Measurements from ENCODE around the gene RNF220. TPM values are rescaled to one million over a fixed set of nuclear protein-coding genes. Genes with fewer than 3 reads are reported as not detected.

RNF220 gene
- total and polyA plus RNA-seq, 2 experiments from 2014 or later: 77.2 to 117 TPM

DNA sequence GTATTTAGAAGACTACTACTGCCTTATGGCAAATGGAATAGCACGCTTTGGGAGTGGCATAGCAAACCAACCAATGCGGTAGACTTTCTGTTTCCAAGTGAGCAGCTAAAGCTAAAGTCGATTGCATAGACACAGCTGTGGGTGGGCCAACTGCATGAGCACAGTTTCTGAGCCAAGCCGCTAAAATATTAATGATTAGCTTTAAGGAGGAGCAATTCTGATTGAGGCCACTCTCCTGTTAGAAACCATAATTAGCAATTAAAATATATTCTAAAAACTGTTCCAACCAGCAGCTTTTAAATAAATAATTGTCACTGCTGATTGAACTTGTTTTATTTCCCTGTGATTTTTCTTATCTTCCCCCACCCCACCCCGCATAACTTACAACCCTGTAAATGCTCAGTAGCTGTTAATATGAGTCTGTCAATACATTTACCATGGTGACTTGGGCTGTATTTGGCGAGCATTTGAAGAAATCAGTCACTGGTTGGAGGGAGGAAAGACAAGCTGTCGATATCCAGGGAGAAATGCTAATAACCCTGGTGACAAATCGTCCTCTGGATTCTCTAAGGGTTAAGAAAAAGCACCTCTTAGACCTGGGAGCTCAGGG lies 32.2 kb downstream of the RNF220 start:
- peaks cover 14% of the 10 kb centered on the region for H3K27me3 ChIP-seq
- H4K20me1 ChIP-seq (ENCODE audit: insufficient read depth, poor library complexity, severe bottlenecking): no peaks in the 10 kb centered on the region
- no peaks in the 10 kb centered on the region for H3K36me3 ChIP-seq (replicated peaks; ENCODE audit: insufficient read depth, low read depth)
- 63% methylated on average over 8 of the region's 8 CpGs for WGBS (ENCODE audit: low lambda C conversion rate, missing lambda C conversion rate)
- H3K9me2 ChIP-seq (replicated peaks; ENCODE audit: insufficient read depth): no peaks in the 10 kb centered on the region
- H3K4me1 ChIP-seq (ENCODE audit: insufficient read depth): no peaks in the 10 kb centered on the region
- TF ChIP-seq EZH2phosphoT487 (IDR thresholded peaks at IDR 0.05; ENCODE audit: low read depth, severe bottlenecking, unreplicated experiment) (no peak), EZH2 (IDR thresholded peaks at IDR 0.05; ENCODE audit: borderline replicate concordance) (no peak)
- TF ChIP-seq, protein P1, sequence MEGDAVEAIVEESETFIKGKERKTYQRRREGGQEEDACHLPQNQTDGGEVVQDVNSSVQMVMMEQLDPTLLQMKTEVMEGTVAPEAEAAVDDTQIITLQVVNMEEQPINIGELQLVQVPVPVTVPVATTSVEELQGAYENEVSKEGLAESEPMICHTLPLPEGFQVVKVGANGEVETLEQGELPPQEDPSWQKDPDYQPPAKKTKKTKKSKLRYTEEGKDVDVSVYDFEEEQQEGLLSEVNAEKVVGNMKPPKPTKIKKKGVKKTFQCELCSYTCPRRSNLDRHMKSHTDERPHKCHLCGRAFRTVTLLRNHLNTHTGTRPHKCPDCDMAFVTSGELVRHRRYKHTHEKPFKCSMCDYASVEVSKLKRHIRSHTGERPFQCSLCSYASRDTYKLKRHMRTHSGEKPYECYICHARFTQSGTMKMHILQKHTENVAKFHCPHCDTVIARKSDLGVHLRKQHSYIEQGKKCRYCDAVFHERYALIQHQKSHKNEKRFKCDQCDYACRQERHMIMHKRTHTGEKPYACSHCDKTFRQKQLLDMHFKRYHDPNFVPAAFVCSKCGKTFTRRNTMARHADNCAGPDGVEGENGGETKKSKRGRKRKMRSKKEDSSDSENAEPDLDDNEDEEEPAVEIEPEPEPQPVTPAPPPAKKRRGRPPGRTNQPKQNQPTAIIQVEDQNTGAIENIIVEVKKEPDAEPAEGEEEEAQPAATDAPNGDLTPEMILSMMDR (IDR thresholded peaks at IDR 0.05; ENCODE audit: poor library complexity): no peak
- no peaks in the 10 kb centered on the region for H3K9me3 ChIP-seq (ENCODE audit: low read depth)
- no peak for DNase-seq (ENCODE audit: low spot score)
- no peak overlapping the region for H3K4me3 ChIP-seq
- H3K79me2 ChIP-seq: no peaks in the 10 kb centered on the region
- H3K27ac ChIP-seq: no peak overlapping the region
- H3K4me2 ChIP-seq: no peak overlapping the region
- no peak overlapping the region for H2AFZ ChIP-seq

DNA sequence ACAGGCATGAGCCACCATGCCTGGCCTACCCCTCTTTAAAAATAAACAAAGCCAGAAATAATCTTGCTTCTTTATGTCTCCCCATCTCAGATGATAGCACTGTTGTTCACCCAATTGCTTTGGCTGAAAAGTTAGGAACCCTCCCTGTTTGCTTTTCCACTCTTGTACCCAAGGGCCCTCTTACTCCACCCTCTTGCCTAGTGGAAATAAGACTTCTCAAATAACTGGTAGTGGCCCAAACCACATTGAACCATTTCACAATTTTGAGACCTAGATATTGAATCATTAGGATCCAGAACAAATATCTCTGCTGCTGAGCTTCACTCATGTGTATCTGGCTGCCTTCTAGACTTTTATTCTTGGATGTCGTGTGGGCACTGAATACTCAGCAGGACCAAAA lies 37.7 kb downstream of the RNF220 start:
- H3K4me2 ChIP-seq: no peak overlapping the region
- WGBS (ENCODE audit: low lambda C conversion rate, missing lambda C conversion rate): 88% methylated on average over 1 of the region's 1 CpG
- H2AFZ ChIP-seq: no peak overlapping the region
- H3K9me2 ChIP-seq (replicated peaks; ENCODE audit: insufficient read depth): no peaks in the 10 kb centered on the region
- no peak for DNase-seq (ENCODE audit: low spot score)
- H4K20me1 ChIP-seq (ENCODE audit: insufficient read depth, poor library complexity, severe bottlenecking): no peaks in the 10 kb centered on the region
- H3K79me2 ChIP-seq: no peaks in the 10 kb centered on the region
- H3K36me3 ChIP-seq (replicated peaks; ENCODE audit: insufficient read depth, low read depth): no peaks in the 10 kb centered on the region
- no peaks in the 10 kb centered on the region for H3K9me3 ChIP-seq (ENCODE audit: low read depth)
- no peaks in the 10 kb centered on the region for H3K4me1 ChIP-seq (ENCODE audit: insufficient read depth)
- no peak overlapping the region for H3K27ac ChIP-seq
- peaks cover 19% of the 10 kb centered on the region for H3K27me3 ChIP-seq
- TF ChIP-seq EZH2 (IDR thresholded peaks at IDR 0.05; ENCODE audit: borderline replicate concordance) (no peak), EZH2phosphoT487 (IDR thresholded peaks at IDR 0.05; ENCODE audit: low read depth, severe bottlenecking, unreplicated experiment) (no peak)
- TF ChIP-seq, protein P1 (IDR thresholded peaks at IDR 0.05; ENCODE audit: poor library complexity): no peak
- H3K4me3 ChIP-seq: no peak overlapping the region

DNA sequence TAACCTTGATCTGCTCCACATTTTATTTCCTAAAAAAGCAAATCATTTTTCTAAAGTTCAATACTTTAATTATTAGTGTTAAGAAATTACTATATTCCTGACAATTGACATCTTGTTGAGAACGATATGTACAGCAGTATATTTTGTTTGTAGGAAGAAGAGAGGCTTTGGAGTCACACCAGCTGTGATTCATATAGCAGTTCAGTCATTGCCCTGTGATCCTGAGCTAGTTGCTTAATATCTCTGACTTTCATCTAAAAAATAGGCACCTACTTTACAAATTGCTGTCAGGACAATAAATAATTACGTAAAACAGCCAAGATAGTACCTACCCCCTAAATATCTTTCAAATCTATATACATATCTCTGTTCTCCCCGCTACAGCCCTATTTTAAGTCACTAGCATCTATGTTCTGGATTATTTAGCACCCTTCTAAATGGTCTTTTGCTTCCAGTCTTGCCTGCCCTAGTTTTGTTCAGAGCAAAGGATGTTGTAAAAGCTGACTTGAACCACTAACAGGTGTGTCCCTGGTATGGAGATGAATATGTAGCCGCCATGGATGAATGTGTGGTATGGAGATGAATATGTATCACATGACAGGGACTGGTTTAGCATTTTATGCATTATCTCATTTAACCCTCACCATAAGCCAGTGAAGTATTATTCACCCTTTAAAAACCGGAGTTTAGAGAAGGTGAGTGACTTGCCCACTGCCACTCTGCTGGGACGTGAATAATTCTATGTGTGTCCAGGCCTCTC lies 42.2 kb downstream of the RNF220 start:
- H3K79me2 ChIP-seq: no peaks in the 10 kb centered on the region
- H3K9me3 ChIP-seq (ENCODE audit: low read depth): no peaks in the 10 kb centered on the region
- H2AFZ ChIP-seq: no peak overlapping the region
- peaks cover 5% of the 10 kb centered on the region for H3K27me3 ChIP-seq
- no peaks in the 10 kb centered on the region for H3K4me1 ChIP-seq (ENCODE audit: insufficient read depth)
- no peaks in the 10 kb centered on the region for H4K20me1 ChIP-seq (ENCODE audit: insufficient read depth, poor library complexity, severe bottlenecking)
- H3K27ac ChIP-seq: no peak overlapping the region
- no peaks in the 10 kb centered on the region for H3K9me2 ChIP-seq (replicated peaks; ENCODE audit: insufficient read depth)
- no peaks in the 10 kb centered on the region for H3K36me3 ChIP-seq (replicated peaks; ENCODE audit: insufficient read depth, low read depth)
- no peak overlapping the region for H3K4me2 ChIP-seq
- 91% methylated on average over 6 of the region's 6 CpGs for WGBS (ENCODE audit: low lambda C conversion rate, missing lambda C conversion rate)
- no peak for DNase-seq (ENCODE audit: low spot score)
- TF ChIP-seq, protein P1 (IDR thresholded peaks at IDR 0.05; ENCODE audit: poor library complexity): no peak
- TF ChIP-seq EZH2 (IDR thresholded peaks at IDR 0.05; ENCODE audit: borderline replicate concordance) (no peak), EZH2phosphoT487 (IDR thresholded peaks at IDR 0.05; ENCODE audit: low read depth, severe bottlenecking, unreplicated experiment) (no peak)
- no peak overlapping the region for H3K4me3 ChIP-seq
